Measurements from ENCODE around the gene MS4A18.
A peak's percentile ranks its signal among the peaks of the same experiment; 100 is the strongest.

The MS4A18 gene

DNA sequence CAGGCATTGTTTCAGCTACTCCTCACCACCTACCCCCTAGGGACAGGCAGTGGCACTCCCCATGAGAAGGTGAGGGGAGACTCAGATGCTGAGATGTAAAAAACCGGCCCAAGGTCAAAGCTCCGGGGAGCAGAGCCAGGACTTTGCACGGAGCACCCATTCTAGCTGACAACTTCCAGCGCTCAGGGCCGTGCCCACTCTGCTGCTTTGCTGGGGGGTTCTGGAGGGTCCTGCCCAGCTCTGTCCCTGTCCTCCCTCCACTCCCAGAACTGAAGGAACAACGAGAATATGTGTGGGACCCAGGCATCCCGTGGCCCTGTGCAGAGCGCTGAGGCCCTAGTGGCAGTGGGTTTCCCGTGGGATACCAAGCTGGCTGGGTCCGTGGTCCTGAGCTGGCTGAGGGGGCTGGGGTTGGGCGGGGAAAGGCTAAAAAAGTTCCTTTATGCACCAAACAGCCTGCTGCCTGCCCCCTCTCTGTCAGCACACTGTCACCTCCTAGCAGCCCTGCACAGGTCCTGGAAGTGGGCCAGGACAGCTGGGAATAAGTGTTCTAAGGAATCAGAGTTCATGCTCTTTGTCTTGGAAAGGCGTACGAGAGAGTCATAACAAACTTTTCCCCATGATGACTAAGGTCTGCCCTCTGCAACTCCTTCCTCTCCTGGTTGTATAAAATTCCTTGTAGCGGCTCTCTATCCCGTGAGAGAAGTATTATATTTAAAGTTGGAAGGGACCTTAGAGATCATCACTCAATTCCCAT lies 62.5 kb downstream of the MS4A18 start:
- peak; percentile 61 for DNase-seq (ENCODE audit: low read depth)

DNA sequence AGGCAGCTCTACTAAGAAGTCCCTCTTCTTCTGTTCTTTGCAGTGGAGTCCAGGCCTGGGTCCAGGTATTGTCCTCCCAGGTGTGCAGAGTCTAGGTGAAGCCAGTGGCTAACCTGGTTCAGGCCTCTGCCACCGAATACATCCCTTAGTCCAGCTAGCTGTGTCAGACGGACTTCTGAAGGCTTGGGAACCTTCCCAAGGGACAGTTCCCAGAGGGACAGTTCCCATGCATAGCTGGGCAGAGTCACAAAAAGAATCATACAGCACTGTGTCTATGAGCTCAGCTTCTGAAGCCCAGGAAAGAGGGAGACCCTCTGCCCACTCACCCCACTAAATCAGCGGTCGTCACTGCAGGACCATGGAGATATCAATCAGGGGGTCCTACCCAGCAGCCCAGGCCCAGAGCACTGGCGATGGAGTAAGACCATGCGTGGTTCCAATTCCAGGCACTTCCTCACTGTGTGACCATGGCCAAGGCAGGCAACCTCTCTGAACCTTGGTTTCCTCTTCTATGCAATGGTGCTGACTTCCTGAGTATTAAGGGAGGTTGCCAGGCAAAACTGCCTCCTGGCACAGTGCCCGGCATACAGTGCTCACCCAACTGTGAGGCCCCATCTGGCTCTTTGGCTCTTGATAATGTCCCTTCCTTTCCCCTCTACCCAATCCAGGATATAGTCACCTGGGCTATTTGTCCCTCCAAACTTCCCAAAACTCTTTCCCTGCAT lies 64.0 kb downstream of the MS4A18 start:
- DNase-seq (ENCODE audit: low read depth): no peak

DNA sequence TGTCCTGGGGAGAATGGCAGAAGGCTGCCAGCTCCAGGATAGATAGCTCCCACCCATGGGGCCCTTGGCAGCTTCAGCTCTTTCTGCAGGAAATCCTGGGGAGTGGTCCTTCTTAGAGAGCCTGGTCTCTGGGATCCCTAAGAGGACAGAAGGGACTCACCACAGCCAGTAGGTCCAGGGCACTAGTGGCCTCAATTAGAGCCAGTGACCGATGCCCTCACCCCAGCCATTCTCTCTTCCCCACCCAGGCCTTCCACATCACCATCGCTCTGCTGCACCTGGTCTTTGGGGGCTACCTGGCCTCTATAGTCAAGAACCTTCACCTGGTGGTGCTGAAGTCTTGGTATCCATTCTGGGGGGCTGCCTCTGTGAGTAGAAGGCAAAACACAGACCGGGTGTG lies 66.2 kb downstream of the MS4A18 start:
- DNase-seq (ENCODE audit: low read depth): no peak

DNA sequence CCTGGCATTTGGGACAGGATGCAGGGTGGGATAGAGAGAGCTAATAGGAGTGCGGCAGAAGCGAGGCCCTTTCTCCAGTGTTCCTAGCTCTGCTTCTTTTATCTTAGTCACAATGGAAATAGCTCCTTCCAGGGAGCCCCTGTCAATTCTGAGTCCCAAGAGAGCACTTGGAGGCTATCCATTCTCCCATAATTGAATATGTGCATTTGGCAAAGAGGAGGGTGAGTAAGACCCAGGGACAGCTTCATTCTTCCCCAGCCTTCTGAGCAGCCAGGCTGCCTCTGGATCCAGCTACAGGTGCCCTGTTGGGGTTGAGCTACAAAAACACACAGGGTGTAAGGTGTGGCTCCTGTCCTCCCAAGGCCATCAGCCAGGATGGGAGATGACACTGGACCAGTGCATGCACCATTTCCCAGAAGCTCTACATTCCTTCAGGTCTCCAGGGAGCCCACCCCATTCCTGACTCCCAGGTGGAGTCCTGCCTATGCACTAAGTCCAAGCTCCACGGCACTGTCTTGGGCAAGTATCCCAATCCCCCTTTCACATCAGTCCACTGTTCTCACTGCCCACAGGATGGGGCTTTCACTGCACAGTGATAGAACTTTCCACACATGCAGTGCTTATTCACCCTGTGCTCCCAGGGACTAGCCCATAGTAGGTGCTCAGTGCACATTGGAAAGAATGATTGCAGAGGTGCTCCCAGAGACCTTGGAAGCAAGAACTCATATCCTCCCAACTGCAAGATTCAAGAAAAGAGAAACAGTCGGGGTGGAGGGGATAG lies 66.8 kb downstream of the MS4A18 start:
- DNase-seq (ENCODE audit: low read depth): no peak

DNA sequence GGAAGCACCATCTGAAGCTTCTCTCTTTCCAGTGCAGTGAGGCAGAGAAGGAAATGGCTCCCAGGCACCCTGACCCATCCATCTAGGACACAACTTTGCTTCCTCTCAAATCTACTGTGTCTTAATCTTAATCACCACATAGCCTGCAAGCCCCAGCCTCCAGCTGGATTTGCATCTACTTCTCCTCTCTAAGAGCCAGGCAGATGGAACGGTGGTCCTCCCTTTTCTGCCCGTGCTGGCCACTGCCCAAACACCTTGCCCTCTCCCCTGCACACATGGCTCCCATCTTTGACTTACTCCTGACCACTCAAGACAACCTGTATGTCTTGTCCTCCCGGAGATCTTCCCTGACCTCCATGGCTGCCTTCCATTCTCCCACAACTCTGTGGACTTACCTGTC lies 68.0 kb downstream of the MS4A18 start:
- DNase-seq (ENCODE audit: low read depth): no peak
